CD4-positive, alpha-beta T cell treated with Interleukin-10 for 1 hour (primary cell): ENCODE measurements around the gene KCNQ1OT1.

Experiments used
- DNase-seq: peaks from one replicate; pipeline ENCODE4 v3.0.0-alpha.2; 2020

KCNQ1OT1 gene

DNA sequence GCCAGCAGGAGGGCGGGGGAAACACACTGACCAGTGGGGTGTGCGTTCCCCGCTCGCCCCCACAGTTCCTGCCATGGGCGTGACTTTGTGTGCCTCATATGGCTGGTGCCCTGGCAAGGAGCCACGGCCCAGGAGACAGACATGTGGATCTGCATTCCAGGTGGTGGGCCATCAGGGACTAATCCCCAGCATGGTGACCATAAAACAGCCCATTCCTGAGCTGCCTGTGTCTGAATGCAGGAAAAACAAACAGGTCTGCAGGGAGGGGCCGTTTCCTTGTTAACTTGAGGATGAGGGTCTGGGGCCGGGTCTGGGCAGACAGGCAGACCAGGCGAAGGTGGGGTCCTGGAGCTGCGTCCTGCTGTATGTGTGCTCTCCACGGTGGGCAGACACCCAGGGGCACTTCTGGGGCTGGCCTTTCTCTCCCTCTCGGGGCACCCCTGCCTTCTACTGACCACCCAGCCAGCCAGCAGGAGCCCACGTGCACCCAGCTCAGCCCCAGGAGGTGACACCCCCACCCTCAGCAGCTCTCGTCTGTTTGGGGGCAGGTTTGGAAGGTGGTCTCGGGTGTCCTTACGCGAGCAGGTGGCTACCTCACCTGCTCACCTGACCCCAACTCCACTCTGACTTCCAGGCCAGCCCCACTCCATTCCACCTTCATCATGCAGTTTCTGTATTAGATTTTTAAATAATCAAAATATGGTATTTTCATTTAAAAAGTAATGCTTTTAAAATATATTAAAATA, 120.3 kb downstream of the KCNQ1OT1 start:
- no peak for DNase-seq

- no peak for DNase-seq
Observed at GRCh38 chr11:2578929-2579270, 120.9 kb downstream of the KCNQ1OT1 start.

GRCh38 chr11:2577991-2578928, 121.5 kb downstream of the KCNQ1OT1 start:
- DNase-seq: no peak

DNA sequence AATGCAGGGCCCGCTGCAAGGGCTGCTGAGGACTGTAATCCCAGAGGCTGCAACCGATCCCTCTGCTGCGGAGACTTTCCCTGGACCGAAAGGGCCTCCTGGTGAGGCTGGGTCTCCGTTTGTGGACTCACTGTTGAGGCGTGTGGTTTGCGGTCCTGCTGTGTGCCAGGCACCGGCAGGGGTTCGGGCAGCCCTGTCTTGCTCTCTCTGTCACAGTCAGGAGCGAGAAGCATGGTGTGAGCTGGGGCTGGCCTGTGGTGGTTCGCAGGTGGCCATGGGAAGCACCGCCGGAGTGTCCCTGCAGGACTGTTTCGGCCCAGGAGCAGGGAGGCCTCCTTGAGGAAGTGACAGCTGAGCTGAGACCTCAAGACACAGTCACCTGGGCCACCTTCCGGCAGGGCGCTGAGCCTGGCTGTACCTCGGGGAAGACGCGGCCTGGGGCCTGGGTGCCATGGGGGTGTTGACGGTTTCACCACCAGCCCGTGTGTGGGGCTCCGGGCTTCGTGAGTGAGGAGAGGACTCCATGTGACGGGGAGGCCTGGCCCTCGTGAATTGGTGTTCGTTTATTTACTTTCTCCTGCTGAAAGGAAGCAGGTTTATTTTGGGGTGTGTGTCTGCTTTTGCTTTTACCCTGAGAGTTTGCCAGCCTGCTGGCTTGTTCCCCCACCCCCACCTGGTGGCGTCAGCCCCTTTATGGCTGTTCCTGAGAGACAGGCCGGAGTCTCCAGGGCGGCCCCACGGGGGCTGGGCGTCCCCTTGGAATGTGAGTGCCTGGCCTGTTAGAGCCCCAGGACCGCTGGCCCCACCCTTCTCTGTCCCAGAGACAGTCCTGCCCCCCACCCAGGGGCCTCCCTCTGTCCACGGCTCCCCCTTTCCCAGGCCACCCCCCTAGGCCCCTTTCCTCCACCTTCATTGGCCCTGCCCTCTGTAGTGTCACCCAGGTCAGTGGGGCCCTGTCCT, 122.5 kb downstream of the KCNQ1OT1 start:
- no peak for DNase-seq

- DNase-seq: no peak
Observed at GRCh38 chr11:2576549-2576948, 123.2 kb downstream of the KCNQ1OT1 start.

- no peak for DNase-seq
Observed at GRCh38 chr11:2576111-2576510, 123.7 kb downstream of the KCNQ1OT1 start.

GRCh38 chr11:2575591-2576051, 124.2 kb downstream of the KCNQ1OT1 start:
- DNase-seq: no peak

- DNase-seq: no peak
Observed at GRCh38 chr11:2574553-2575535, 125.0 kb downstream of the KCNQ1OT1 start.

DNA sequence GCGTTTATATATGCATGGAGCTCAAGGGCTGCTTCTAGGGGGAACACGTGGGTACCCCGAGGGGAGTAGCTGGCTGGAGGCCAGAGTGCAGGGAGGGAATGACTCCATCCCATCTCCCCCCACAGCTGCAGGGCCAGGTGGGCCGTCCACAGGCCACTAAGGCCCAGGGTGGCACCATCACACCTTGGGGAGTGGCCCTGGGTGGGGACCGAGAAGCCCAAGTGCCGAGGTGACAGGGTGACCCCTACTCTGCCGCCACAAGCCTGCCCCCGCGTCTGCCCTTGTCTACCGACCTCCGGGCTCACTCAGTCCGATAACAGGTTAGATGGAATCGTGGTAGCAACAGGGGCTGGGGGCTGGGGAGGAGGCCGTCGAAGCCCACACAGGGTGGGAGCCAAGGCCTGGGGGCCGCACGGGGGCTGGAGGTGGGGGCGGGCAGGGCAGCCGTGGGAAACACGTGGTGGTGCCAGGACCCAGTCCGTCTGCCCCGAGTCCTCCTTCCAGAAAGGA, 125.7 kb downstream of the KCNQ1OT1 start:
- DNase-seq: no peak

DNA sequence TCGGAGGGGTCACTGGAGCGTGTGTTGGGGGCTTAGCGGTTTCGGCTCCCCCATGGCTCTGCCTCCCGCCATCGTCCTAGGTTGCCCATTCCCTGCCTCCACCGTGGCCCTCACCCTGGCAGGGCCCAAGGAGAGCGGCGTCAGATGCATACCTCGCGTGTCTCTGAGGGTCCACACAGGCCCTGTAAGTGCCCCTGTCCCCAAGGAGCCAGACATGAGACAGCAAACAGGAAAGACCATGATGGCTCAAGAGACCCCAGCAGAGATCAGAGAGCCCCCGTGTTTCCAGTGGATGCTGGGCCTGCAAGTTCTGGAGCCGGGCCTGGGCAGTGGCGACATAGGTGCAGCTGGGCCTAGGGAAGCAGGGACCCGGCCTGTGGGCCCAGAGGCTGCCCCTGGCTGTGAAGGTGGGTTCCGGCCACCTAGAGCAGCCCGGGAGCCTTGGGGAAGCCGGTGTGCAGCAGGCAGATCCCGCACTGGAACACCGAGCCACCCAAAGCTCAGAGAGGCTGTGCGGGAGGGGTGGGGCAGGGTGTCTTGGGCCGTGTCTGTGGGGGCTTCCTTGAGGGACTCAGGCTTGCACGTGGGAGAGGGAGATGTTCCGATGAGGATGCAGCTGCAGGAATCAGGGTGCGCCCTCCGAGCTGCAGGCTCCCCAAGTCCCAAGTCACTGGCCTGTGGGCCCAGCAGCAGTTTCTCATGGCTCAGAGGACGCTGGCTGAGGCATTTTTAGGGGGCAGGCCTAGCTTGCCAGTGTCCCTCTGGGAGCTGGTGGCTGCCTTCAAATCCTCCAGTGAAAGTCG, 126.4 kb downstream of the KCNQ1OT1 start:
- DNase-seq: no peak

- no peak for DNase-seq
Observed at GRCh38 chr11:2572491-2573239, 127.1 kb downstream of the KCNQ1OT1 start.

DNA sequence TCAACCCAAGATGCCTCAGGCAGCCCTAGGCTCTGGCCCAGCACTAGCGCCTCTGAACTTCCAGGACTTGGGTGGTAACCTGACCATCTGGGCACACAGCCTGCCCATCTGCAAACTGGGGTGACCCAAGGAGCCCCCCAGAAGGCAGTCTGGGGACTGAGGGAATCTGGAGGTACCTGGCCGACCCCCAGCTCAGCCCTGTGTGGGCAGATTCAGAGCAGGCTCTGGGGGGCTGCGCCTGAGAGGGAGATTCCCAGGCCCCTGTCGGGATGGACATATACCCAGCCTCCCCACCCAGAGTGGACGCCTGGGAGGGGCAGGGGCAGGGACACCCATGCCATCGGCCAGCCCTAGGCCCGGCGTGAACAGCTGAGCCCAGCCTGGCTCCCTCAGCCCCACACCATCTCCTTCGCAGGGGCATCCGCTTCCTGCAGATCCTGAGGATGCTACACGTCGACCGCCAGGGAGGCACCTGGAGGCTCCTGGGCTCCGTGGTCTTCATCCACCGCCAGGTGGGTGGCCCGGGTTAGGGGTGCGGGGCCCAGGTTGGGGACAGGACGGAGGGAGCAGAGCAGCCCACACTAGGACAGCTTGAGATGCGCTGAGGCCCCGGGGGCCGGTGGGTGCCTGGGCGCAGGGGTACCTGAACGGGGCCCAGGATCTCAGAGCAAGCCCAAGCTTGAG, 128.1 kb downstream of the KCNQ1OT1 start:
- no peak for DNase-seq

- DNase-seq: no peak
Observed at GRCh38 chr11:2570841-2571597, 128.8 kb downstream of the KCNQ1OT1 start.

- no peak for DNase-seq
Observed at GRCh38 chr11:2570211-2570811, 129.5 kb downstream of the KCNQ1OT1 start.

DNA sequence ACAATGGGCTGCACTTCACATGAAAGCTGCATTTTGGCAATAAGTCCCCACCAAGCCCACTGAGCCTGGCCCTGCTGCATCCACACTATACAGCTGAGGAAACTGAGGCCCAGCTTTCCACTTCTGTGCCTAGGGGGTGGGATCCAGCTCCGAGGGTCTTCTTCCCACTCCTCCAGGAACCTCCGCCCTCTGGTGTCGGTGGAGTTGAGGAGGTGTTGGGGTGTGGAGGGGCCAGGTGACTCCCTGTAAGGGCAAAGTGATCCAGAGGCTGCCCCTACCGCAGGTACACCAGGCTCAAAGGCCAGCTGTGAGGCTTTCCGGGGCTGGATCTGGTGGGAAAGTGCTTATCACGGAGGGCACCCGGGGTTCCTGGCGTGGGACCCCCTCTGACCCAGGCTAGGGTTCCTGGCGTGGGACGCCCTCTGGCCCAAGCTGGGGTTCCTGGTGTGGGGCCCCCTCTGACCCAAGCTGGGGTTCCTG, 130.0 kb downstream of the KCNQ1OT1 start:
- no peak for DNase-seq

GRCh38 chr11:2569321-2569721, 130.5 kb downstream of the KCNQ1OT1 start:
- DNase-seq: no peak

GRCh38 chr11:2567026-2567671, 132.6 kb downstream of the KCNQ1OT1 start:
- DNase-seq: no peak
